ENCODE data around the gene THSD4. TPM values are rescaled to one million over a fixed set of nuclear protein-coding genes. Genes with fewer than 3 reads are reported as not detected.

THSD4 gene
- total and polyA plus RNA-seq, 2 donors (not counting 1 experiment from before 2014, with no cell fraction given), result 43.1 to 95.5 TPM

- H3K4me1 ChIP-seq (ENCODE audit: control insufficient read depth, extremely low read depth, insufficient read depth, low read length), result no peaks in the 10 kb centered on the region
- no peaks in the 10 kb centered on the region for H3K9me3 ChIP-seq (ENCODE audit: control insufficient read depth, insufficient read depth, low read depth, low read length)
- no peak overlapping the region for H2AFZ ChIP-seq (ENCODE audit: low read length)
- DNase-seq (ENCODE audit: low read depth in 2 of 2), result peak in 1 of 2 donors; percentile 27
- no peak overlapping the region for H3K27ac ChIP-seq (ENCODE audit: insufficient read depth, low read length)
- no peak for TF ChIP-seq CTCF (conservative IDR thresholded peaks at IDR 0.05 in 1 of 2, IDR thresholded peaks at IDR 0.05 in 1 of 2; ENCODE audit: low read depth in 1 of 2, low read length in 2 of 2)
- no peak for TF ChIP-seq EZH2 (IDR thresholded peaks at IDR 0.05; ENCODE audit: low read length, missing control alignments)
- H3K4me2 ChIP-seq (ENCODE audit: extremely low read depth, insufficient read depth, low read length), result no peak overlapping the region
- no peaks in the 10 kb centered on the region for H4K20me1 ChIP-seq (ENCODE audit: control insufficient read depth, extremely low read depth, insufficient read depth, low read length)
- H3K79me2 ChIP-seq (ENCODE audit: control insufficient read depth, insufficient read depth, low read length), result no peaks in the 10 kb centered on the region
- H3K36me3 ChIP-seq (ENCODE audit: control insufficient read depth, insufficient read depth, low read length), result peaks cover 6% of the 10 kb centered on the region
- H3K27me3 ChIP-seq (ENCODE audit: control insufficient read depth, insufficient read depth, low read length), result no peaks in the 10 kb centered on the region
- H3K9ac ChIP-seq (ENCODE audit: insufficient read depth, low read length), result no peak overlapping the region
- no peak overlapping the region for H3K4me3 ChIP-seq (replicated peaks in 1 of 4; ENCODE audit: control extremely low read depth in 1 of 4, insufficient read depth in 1 of 4, low read depth in 3 of 4, low read length in 4 of 4)
These were observed 124.5 kb downstream of the THSD4 start for GRCh38 chr15:71239592-71240364.

GRCh38 chr15:71242292-71242691 is 127.0 kb downstream of the THSD4 start:
- H3K4me2 ChIP-seq (ENCODE audit: extremely low read depth, insufficient read depth, low read length), result no peak overlapping the region
- H4K20me1 ChIP-seq (ENCODE audit: control insufficient read depth, extremely low read depth, insufficient read depth, low read length), result no peaks in the 10 kb centered on the region
- peak in 1 of 2 donors; percentile 56 for DNase-seq (ENCODE audit: low read depth in 2 of 2)

GRCh38 chr15:71244250-71244649 is 129.0 kb downstream of the THSD4 start:
- TF ChIP-seq CTCF (conservative IDR thresholded peaks at IDR 0.05 in 1 of 2, IDR thresholded peaks at IDR 0.05 in 1 of 2; ENCODE audit: low read depth in 1 of 2, low read length in 2 of 2), result no peak
- TF ChIP-seq EZH2 (IDR thresholded peaks at IDR 0.05; ENCODE audit: low read length, missing control alignments), result no peak
- H3K4me3 ChIP-seq (replicated peaks in 1 of 4; ENCODE audit: control extremely low read depth in 1 of 4, insufficient read depth in 1 of 4, low read depth in 3 of 4, low read length in 4 of 4), result no peak overlapping the region
- peaks cover 4% of the 10 kb centered on the region for H3K36me3 ChIP-seq (ENCODE audit: control insufficient read depth, insufficient read depth, low read length)
- no peaks in the 10 kb centered on the region for H4K20me1 ChIP-seq (ENCODE audit: control insufficient read depth, extremely low read depth, insufficient read depth, low read length)
- H3K9me3 ChIP-seq (ENCODE audit: control insufficient read depth, insufficient read depth, low read depth, low read length), result no peaks in the 10 kb centered on the region
- no peaks in the 10 kb centered on the region for H3K4me1 ChIP-seq (ENCODE audit: control insufficient read depth, extremely low read depth, insufficient read depth, low read length)
- H3K27me3 ChIP-seq (ENCODE audit: control insufficient read depth, insufficient read depth, low read length), result no peaks in the 10 kb centered on the region
- no peak overlapping the region for H2AFZ ChIP-seq (ENCODE audit: low read length)
- no peaks in the 10 kb centered on the region for H3K79me2 ChIP-seq (ENCODE audit: control insufficient read depth, insufficient read depth, low read length)
- no peak overlapping the region for H3K4me2 ChIP-seq (ENCODE audit: extremely low read depth, insufficient read depth, low read length)
- no peak for DNase-seq (ENCODE audit: low read depth in 2 of 2)
- no peak overlapping the region for H3K9ac ChIP-seq (ENCODE audit: insufficient read depth, low read length)
- no peak overlapping the region for H3K27ac ChIP-seq (ENCODE audit: insufficient read depth, low read length)

More at GRCh38 chr15:71242292-71242691, 127.0 kb downstream of the THSD4 start:
- Histone ChIP-seq H3K27ac (ENCODE audit: insufficient read depth, low read length) (no peak overlapping the region), H3K79me2 (ENCODE audit: control insufficient read depth, insufficient read depth, low read length) (no peaks in the 10 kb centered on the region), H3K27me3 (ENCODE audit: control insufficient read depth, insufficient read depth, low read length) (no peaks in the 10 kb centered on the region), H3K36me3 (ENCODE audit: control insufficient read depth, insufficient read depth, low read length) (peaks cover 4% of the 10 kb centered on the region), H3K9me3 (ENCODE audit: control insufficient read depth, insufficient read depth, low read depth, low read length) (no peaks in the 10 kb centered on the region), H3K9ac (ENCODE audit: insufficient read depth, low read length) (no peak overlapping the region), H3K4me3 (replicated peaks in 1 of 4; ENCODE audit: control extremely low read depth in 1 of 4, insufficient read depth in 1 of 4, low read depth in 3 of 4, low read length in 4 of 4) (no peak overlapping the region), H3K4me1 (ENCODE audit: control insufficient read depth, extremely low read depth, insufficient read depth, low read length) (no peaks in the 10 kb centered on the region), H2AFZ (ENCODE audit: low read length) (no peak overlapping the region)
- no peak for TF ChIP-seq CTCF (conservative IDR thresholded peaks at IDR 0.05 in 1 of 2, IDR thresholded peaks at IDR 0.05 in 1 of 2; ENCODE audit: low read depth in 1 of 2, low read length in 2 of 2)
- no peak for TF ChIP-seq EZH2 (IDR thresholded peaks at IDR 0.05; ENCODE audit: low read length, missing control alignments)

Data from fibroblast of lung (primary cell).